Thyroid gland (tissue), 4 donors: ENCODE data around the gene ZNF205.

ENCODE experiments used
- CTCF ChIP-seq, 6 experiments: fragments of 200-600 bp in 3 of 6; fragments of 450-650 bp in 3 of 6; sonication (generic) in 3 of 6; IDR thresholded peaks; one replicate each; pipeline ENCODE4 v1.5.1; 2016 to 2019; ENCODE audit warnings: antibody characterized with exemption in 6 of 6, mild to moderate bottlenecking in 2 of 6, inconsistent platforms in 1 of 6, moderate library complexity in 1 of 6
- POLR2A ChIP-seq, 2 donors: fragments of 450-650 bp; IDR thresholded peaks; one replicate each; pipeline ENCODE4 v1.6.1; 2017; ENCODE audit warnings: antibody characterized with exemption in 2 of 2, mild to moderate bottlenecking in 2 of 2, moderate library complexity in 1 of 2

- TF ChIP-seq CTCF (IDR thresholded peaks at IDR 0.05) (peak; percentile 79 to 96 (median 85)), POLR2A (IDR thresholded peaks at IDR 0.05) (no peak)
Measured at GRCh38 chr16:3129137-3130131, 17.0 kb downstream of the ZNF205 start.
